GM06990 (cell line): ENCODE data around the gene CRISPLD2.

Source experiments
- DNase-seq: peaks from one replicate; pipeline ENCODE4 v3.0.0-alpha.2; 2011; ENCODE audit not compliant: insufficient read length; ENCODE audit errors: extremely low read depth
- H3K27me3 ChIP-seq: replicated peaks from 2 replicates; pipeline ENCODE4 v1.6.0; 2011; ENCODE audit warnings: low read length; ENCODE audit not compliant: control insufficient read depth, insufficient read depth
- H3K36me3 ChIP-seq: 2 replicates; pipeline ENCODE4 v1.5.1; 2011; ENCODE audit warnings: low read length; ENCODE audit not compliant: control insufficient read depth, insufficient read depth
- H3K4me3 ChIP-seq: replicated peaks from 2 replicates; pipeline ENCODE4 v1.5.1; 2011; ENCODE audit warnings: low read depth, mild to moderate bottlenecking, control low read depth, low read length
- TF ChIP-seq, protein P1 (sequence below): IDR thresholded peaks from 2 replicates; pipeline ENCODE4 v1.5.1; 2011; ENCODE audit warnings: low read length, control low read depth, mild to moderate bottlenecking, inconsistent platforms; ENCODE audit not compliant: insufficient read depth, poor library complexity, severe bottlenecking

The CRISPLD2 gene

GRCh38 chr16:84860383-84860782 lies 40.6 kb downstream of the CRISPLD2 start:
- TF ChIP-seq, protein P1, sequence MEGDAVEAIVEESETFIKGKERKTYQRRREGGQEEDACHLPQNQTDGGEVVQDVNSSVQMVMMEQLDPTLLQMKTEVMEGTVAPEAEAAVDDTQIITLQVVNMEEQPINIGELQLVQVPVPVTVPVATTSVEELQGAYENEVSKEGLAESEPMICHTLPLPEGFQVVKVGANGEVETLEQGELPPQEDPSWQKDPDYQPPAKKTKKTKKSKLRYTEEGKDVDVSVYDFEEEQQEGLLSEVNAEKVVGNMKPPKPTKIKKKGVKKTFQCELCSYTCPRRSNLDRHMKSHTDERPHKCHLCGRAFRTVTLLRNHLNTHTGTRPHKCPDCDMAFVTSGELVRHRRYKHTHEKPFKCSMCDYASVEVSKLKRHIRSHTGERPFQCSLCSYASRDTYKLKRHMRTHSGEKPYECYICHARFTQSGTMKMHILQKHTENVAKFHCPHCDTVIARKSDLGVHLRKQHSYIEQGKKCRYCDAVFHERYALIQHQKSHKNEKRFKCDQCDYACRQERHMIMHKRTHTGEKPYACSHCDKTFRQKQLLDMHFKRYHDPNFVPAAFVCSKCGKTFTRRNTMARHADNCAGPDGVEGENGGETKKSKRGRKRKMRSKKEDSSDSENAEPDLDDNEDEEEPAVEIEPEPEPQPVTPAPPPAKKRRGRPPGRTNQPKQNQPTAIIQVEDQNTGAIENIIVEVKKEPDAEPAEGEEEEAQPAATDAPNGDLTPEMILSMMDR: no peak
- Histone ChIP-seq H3K36me3 (no peaks in the 10 kb centered on the region), H3K4me3 (no peak overlapping the region), H3K27me3 (no peaks in the 10 kb centered on the region; the same call in 1 of the 2 replicates)
- no peak for DNase-seq

GRCh38 chr16:84861671-84862070 lies 41.9 kb downstream of the CRISPLD2 start:
- no peak for DNase-seq
- Histone ChIP-seq H3K36me3 (no peaks in the 10 kb centered on the region), H3K27me3 (no peaks in the 10 kb centered on the region; the same call in 1 of the 2 replicates), H3K4me3 (no peak overlapping the region)
- TF ChIP-seq, protein P1: no peak

- no peak for DNase-seq
- no peak overlapping the region for H3K4me3 ChIP-seq
- H3K36me3 ChIP-seq: no peaks in the 10 kb centered on the region
- peaks cover 1% of the 10 kb centered on the region for H3K27me3 ChIP-seq
- TF ChIP-seq, protein P1: no peak
Measured at GRCh38 chr16:84862804-84863480, 43.2 kb downstream of the CRISPLD2 start.

- Histone ChIP-seq H3K4me3 (no peak overlapping the region), H3K27me3 (peaks cover 1% of the 10 kb centered on the region), H3K36me3 (no peaks in the 10 kb centered on the region)
- TF ChIP-seq, protein P1: no peak
- no peak for DNase-seq
Measured at GRCh38 chr16:84863481-84863814, 43.7 kb downstream of the CRISPLD2 start.

GRCh38 chr16:84864326-84864955 lies 44.7 kb downstream of the CRISPLD2 start:
- TF ChIP-seq, protein P1: no peak
- no peak for DNase-seq
- peaks cover 3% of the 10 kb centered on the region for H3K27me3 ChIP-seq

GRCh38 chr16:84867696-84868095 lies 47.9 kb downstream of the CRISPLD2 start:
- TF ChIP-seq, protein P1: no peak
- H3K36me3 ChIP-seq: no peaks in the 10 kb centered on the region
- H3K4me3 ChIP-seq: no peak overlapping the region
- H3K27me3 ChIP-seq: peaks cover 3% of the 10 kb centered on the region
- DNase-seq: no peak

More at GRCh38 chr16:84864326-84864955, 44.7 kb downstream of the CRISPLD2 start:
- Histone ChIP-seq H3K36me3 (no peaks in the 10 kb centered on the region), H3K4me3 (no peak overlapping the region)
